ENCODE data around the gene CCT4.
A peak's percentile ranks its signal among the peaks of the same experiment; 100 is the strongest.

DNA sequence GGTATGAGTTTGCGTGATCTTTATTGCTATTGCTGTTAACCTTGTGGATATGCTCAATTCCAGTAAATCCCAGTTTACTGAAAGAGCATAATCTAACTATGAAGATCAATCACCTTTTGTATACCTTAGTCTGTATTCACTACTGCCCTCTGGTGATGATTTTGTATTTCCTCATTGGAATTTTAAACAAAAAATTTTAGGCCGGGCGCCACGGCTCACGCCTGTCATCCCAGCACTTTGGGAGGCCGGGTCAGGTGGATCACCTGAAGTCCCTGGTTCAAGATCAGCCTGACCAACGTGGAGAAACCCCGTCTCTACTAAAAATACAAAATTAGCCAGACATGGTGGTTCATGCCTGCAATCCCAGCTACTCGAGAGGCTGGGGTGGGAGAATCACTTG is 22.1 kb upstream of the CCT4 start:
- peak in 6 of 7 experiments; percentile 13 to 43 (median 30) for TF ChIP-seq CTCF (IDR thresholded peaks at IDR 0.05)
- no peak for TF ChIP-seq POLR2A (IDR thresholded peaks at IDR 0.05)
